A549 (cell line): ENCODE data around the gene MYL6. TPM values are rescaled to one million over a fixed set of nuclear protein-coding genes. Genes with fewer than 3 reads are reported as not detected.

Experiments
- ATAC-seq, 2 experiments: fragments of 200-7000 bp in 1 of 2; fragments of >200 bp in 1 of 2; cut with Nextera tagmentation in 1 of 2; cut with Tn5 transposase in 1 of 2; 3 replicates each; pipeline versions ENCODE4 v1.8.0 to v1.9.1; 2018 to 2020; ENCODE audit warnings: mild to moderate bottlenecking in 1 of 2, moderate library complexity in 1 of 2
- CTCF ChIA-PET: fragments of 300-600 bp; sonication (Branson Sonifier 250); formaldehyde crosslinking; extraction: SDS; loops from one replicate; lab custom pipeline; 2021; ENCODE audit warnings: antibody characterized with exemption, inconsistent platforms; lab: Yijun Ruan, JAX
- POLR2A ChIA-PET: fragments of 350-600 bp; formaldehyde crosslinking; extraction: SDS; loops from one replicate; lab custom pipeline; 2021; ENCODE audit warnings: antibody characterized with exemption, inconsistent platforms; lab: Yijun Ruan, JAX
- DNase-seq, 2 experiments: peaks; one replicate each; pipeline versions ENCODE4 v3.0.0 to v3.0.0-alpha.2; 2011 to 2016; ENCODE audit warnings: low read depth in 1 of 2, low spot score in 1 of 2
- FAIRE-seq: peaks from 2 replicates; lab custom pipeline; 2011; peaks lifted over from hg19 to GRCh38; lab: Jason Lieb, UNC
- H3K27ac ChIP-seq, 2 experiments: fragments of >200 bp; sonication (Bioruptor Twin); formaldehyde crosslinking; 3 replicates each; pipeline ENCODE4 v1.5.1; 2016 to 2017
- H3K4me1 ChIP-seq: fragments of >200 bp; sonication (Bioruptor Twin); formaldehyde crosslinking; 3 replicates; pipeline ENCODE4 v1.6.1; 2016
- H3K4me2 ChIP-seq: fragments of >200 bp; sonication (Bioruptor Twin); formaldehyde crosslinking; 3 replicates; pipeline ENCODE4 v1.6.1; 2016
- H3K4me3 ChIP-seq: fragments of >200 bp; sonication (Bioruptor Twin); formaldehyde crosslinking; 3 replicates; pipeline ENCODE4 v1.5.1; 2016
- H3K9me3 ChIP-seq: fragments of >200 bp; sonication (Bioruptor Twin); formaldehyde crosslinking; 3 replicates; pipeline ENCODE4 v1.6.1; 2016
- CEBPB ChIP-seq, 2 experiments: fragments of >200 bp in 1 of 2; sonication (Bioruptor Twin) in 1 of 2; formaldehyde crosslinking in 1 of 2; IDR thresholded peaks; 2 replicates each; pipeline ENCODE4 v1.6.1; 2012 to 2016
- CHD4 ChIP-seq: fragments of 200-600 bp; sonication (generic); IDR thresholded peaks from 2 replicates; pipeline ENCODE4 v1.6.1; 2016; ENCODE audit warnings: antibody characterized with exemption, mild to moderate bottlenecking, borderline replicate concordance
- EP300 ChIP-seq, 2 experiments: fragments of >200 bp; sonication (Bioruptor Twin); formaldehyde crosslinking; IDR thresholded peaks; 2 replicates in 1 of 2; 3 replicates in 1 of 2; pipeline ENCODE4 v1.6.1; 2016 to 2017
- ESRRA ChIP-seq: fragments of 150-350 bp; IDR thresholded peaks from 2 replicates; pipeline ENCODE4 v1.6.1; 2014; ENCODE audit warnings: mild to moderate bottlenecking, low read length, borderline replicate concordance
- FOSB ChIP-seq: fragments of 250-450 bp; sonication (Bioruptor Pico); IDR thresholded peaks from 2 replicates; pipeline ENCODE4 v1.5.0; 2020; ENCODE audit warnings: mild to moderate bottlenecking, moderate library complexity
- HEYL ChIP-seq: fragments of 250-450 bp; sonication (Bioruptor Pico); IDR thresholded peaks from 2 replicates; pipeline ENCODE4 v1.8.0; 2021; ENCODE audit warnings: mild to moderate bottlenecking, moderate library complexity
- HOXB13 ChIP-seq: fragments of 250-450 bp; sonication (Bioruptor Pico); IDR thresholded peaks from 2 replicates; pipeline ENCODE4 v1.5.0; 2020; ENCODE audit warnings: low read depth, mild to moderate bottlenecking, moderate library complexity
- JUN ChIP-seq, 2 experiments: fragments of >200 bp; sonication (Bioruptor Twin); formaldehyde crosslinking; IDR thresholded peaks; 2 replicates in 1 of 2; 3 replicates in 1 of 2; pipeline ENCODE4 v1.6.1; 2016 to 2017
- KDM1A ChIP-seq: fragments of 200-600 bp; sonication (generic); IDR thresholded peaks from 2 replicates; pipeline ENCODE4 v1.6.1; 2016; ENCODE audit warnings: low read depth, mild to moderate bottlenecking
- MAFK ChIP-seq: fragments of 450-650 bp; IDR thresholded peaks from 2 replicates; pipeline ENCODE4 v1.6.1; 2014; ENCODE audit not compliant: partially characterized antibody
- PHF8 ChIP-seq: fragments of 200-600 bp; sonication (generic); IDR thresholded peaks from 2 replicates; pipeline ENCODE4 v1.6.1; 2016; ENCODE audit warnings: low read depth, mild to moderate bottlenecking, antibody characterized with exemption, moderate library complexity, borderline replicate concordance
- RFX5 ChIP-seq: fragments of 450-650 bp; IDR thresholded peaks from 2 replicates; pipeline ENCODE4 v1.7.1; 2014; ENCODE audit warnings: antibody characterized with exemption, mild to moderate bottlenecking, moderate library complexity
- SMC3 ChIP-seq: fragments of >200 bp; sonication (Bioruptor Twin); formaldehyde crosslinking; IDR thresholded peaks from 3 replicates; pipeline ENCODE4 v1.6.1; 2018; ENCODE audit warnings: inconsistent platforms
- SREBF2 ChIP-seq: fragments of 450-650 bp; IDR thresholded peaks from 2 replicates; pipeline ENCODE4 v1.6.1; 2014; ENCODE audit warnings: mild to moderate bottlenecking, moderate library complexity
- TP53 ChIP-seq: fragments of 250-450 bp; sonication (Bioruptor Pico); IDR thresholded peaks from 2 replicates; pipeline ENCODE4 v1.5.0; 2021; ENCODE audit warnings: mild to moderate bottlenecking, moderate library complexity
- ZFP36 ChIP-seq: fragments of 450-650 bp; IDR thresholded peaks from 2 replicates; pipeline ENCODE4 v1.6.1; 2014; ENCODE audit warnings: borderline replicate concordance; ENCODE audit not compliant: partially characterized antibody
- WGBS: methylation state at CpG from one replicate; pipeline ENCODE4 v1.1.6; 2017; ENCODE audit errors: missing lambda C conversion rate; 5-methylcytosine and 5-hydroxymethylcytosine counted together
- polyA plus RNA-seq, 4 experiments: library from polyadenylated mRNA; depleted of rRNA in 3 of 4; stranded (reverse); fragments of >200 nt; fragmentation: RNase III in 1 of 4; extraction: RNeasy Plus Mini Kit Qiagen cat#74134 plus additional on column Dnase treatment in 1 of 4; gene quantifications; 2 replicates in 3 of 4; 3 replicates in 1 of 4; pipeline ENCODE4 v1.2.3, GENCODE V29; 2011 to 2017
- TF ChIP-seq, protein P1 (sequence below): fragments of >200 bp; sonication (Bioruptor Twin); formaldehyde crosslinking; IDR thresholded peaks from 3 replicates; pipeline ENCODE4 v1.6.1; 2016
- TF ChIP-seq, protein P2 (sequence below): fragments of 200-600 bp; sonication (generic); IDR thresholded peaks from 2 replicates; pipeline ENCODE4 v1.6.1; 2016; ENCODE audit warnings: antibody characterized with exemption, mild to moderate bottlenecking, moderate library complexity
- TF ChIP-seq, protein P3 (sequence below): IDR thresholded peaks from 2 replicates; pipeline ENCODE4 v1.6.1; 2012; ENCODE audit warnings: low read depth, borderline replicate concordance
- TF ChIP-seq, protein P4 (sequence below): fragments of 250-450 bp; sonication (Bioruptor Pico); IDR thresholded peaks from 2 replicates; pipeline ENCODE4 v1.5.0; 2021; ENCODE audit warnings: mild to moderate bottlenecking, moderate library complexity, borderline replicate concordance

MYL6 gene
- polyA plus RNA-seq, 2 of the 4 experiments (the other 2 are of a cell fraction), result 2,307 to 3,268 TPM

- WGBS, result 89% methylated on average over 4 of the region's 4 CpGs
- peaks cover 28% of the 10 kb centered on the region for H3K4me1 ChIP-seq
- H3K27ac ChIP-seq, result no peak overlapping the region
- DNase-seq (no peak), ATAC-seq (no peak), FAIRE-seq (no peak)
- CTCF ChIA-PET, result interaction anchor here (0.9 to 15.7 kb wide), 7 partner anchors 16 to 99 kb away, joined by 3 to 204 read pairs (median 4); partner anchors contain the start of genes MYL6 and SMARCC2
- TF ChIP-seq RFX5 (no peak), FOSB (CRISPR knock-in tag) (no peak), HEYL (CRISPR knock-in tag) (no peak), CEBPB (IDR thresholded peaks at IDR 0.05) (no peak), EP300 (IDR thresholded peaks at IDR 0.05) (no peak), PHF8 (no peak), ESRRA (no peak), CHD4 (no peak), KDM1A (no peak), MAFK (no peak), ZFP36 (no peak), SMC3 (no peak), TP53 (no peak), JUN (IDR thresholded peaks at IDR 0.05) (no peak), HOXB13 (CRISPR knock-in tag) (no peak)
- TF ChIP-seq, protein P1, sequence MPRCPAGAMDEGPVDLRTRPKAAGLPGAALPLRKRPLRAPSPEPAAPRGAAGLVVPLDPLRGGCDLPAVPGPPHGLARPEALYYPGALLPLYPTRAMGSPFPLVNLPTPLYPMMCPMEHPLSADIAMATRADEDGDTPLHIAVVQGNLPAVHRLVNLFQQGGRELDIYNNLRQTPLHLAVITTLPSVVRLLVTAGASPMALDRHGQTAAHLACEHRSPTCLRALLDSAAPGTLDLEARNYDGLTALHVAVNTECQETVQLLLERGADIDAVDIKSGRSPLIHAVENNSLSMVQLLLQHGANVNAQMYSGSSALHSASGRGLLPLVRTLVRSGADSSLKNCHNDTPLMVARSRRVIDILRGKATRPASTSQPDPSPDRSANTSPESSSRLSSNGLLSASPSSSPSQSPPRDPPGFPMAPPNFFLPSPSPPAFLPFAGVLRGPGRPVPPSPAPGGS, result no peak
- TF ChIP-seq, protein P2, sequence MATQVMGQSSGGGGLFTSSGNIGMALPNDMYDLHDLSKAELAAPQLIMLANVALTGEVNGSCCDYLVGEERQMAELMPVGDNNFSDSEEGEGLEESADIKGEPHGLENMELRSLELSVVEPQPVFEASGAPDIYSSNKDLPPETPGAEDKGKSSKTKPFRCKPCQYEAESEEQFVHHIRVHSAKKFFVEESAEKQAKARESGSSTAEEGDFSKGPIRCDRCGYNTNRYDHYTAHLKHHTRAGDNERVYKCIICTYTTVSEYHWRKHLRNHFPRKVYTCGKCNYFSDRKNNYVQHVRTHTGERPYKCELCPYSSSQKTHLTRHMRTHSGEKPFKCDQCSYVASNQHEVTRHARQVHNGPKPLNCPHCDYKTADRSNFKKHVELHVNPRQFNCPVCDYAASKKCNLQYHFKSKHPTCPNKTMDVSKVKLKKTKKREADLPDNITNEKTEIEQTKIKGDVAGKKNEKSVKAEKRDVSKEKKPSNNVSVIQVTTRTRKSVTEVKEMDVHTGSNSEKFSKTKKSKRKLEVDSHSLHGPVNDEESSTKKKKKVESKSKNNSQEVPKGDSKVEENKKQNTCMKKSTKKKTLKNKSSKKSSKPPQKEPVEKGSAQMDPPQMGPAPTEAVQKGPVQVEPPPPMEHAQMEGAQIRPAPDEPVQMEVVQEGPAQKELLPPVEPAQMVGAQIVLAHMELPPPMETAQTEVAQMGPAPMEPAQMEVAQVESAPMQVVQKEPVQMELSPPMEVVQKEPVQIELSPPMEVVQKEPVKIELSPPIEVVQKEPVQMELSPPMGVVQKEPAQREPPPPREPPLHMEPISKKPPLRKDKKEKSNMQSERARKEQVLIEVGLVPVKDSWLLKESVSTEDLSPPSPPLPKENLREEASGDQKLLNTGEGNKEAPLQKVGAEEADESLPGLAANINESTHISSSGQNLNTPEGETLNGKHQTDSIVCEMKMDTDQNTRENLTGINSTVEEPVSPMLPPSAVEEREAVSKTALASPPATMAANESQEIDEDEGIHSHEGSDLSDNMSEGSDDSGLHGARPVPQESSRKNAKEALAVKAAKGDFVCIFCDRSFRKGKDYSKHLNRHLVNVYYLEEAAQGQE, result no peak
- TF ChIP-seq, protein P3, sequence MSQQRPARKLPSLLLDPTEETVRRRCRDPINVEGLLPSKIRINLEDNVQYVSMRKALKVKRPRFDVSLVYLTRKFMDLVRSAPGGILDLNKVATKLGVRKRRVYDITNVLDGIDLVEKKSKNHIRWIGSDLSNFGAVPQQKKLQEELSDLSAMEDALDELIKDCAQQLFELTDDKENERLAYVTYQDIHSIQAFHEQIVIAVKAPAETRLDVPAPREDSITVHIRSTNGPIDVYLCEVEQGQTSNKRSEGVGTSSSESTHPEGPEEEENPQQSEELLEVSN, result no peak
- TF ChIP-seq, protein P4, sequence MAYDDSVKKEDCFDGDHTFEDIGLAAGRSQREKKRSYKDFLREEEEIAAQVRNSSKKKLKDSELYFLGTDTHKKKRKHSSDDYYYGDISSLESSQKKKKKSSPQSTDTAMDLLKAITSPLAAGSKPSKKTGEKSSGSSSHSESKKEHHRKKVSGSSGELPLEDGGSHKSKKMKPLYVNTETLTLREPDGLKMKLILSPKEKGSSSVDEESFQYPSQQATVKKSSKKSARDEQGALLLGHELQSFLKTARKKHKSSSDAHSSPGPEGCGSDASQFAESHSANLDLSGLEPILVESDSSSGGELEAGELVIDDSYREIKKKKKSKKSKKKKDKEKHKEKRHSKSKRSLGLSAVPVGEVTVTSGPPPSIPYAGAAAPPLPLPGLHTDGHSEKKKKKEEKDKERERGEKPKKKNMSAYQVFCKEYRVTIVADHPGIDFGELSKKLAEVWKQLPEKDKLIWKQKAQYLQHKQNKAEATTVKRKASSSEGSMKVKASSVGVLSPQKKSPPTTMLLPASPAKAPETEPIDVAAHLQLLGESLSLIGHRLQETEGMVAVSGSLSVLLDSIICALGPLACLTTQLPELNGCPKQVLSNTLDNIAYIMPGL, result no peak
- no peak overlapping the region for H3K4me2 ChIP-seq
- H3K4me3 ChIP-seq, result no peak overlapping the region
- POLR2A ChIA-PET, result interaction anchor here (1.0 kb wide), 1 partner anchor 65 kb away, joined by 3 read pairs; the partner anchor contains the start of gene SMARCC2
- no peaks in the 10 kb centered on the region for H3K9me3 ChIP-seq
These were observed 34.0 kb upstream of the MYL6 start for GRCh38 chr12:56124133-56124532.

DNA sequence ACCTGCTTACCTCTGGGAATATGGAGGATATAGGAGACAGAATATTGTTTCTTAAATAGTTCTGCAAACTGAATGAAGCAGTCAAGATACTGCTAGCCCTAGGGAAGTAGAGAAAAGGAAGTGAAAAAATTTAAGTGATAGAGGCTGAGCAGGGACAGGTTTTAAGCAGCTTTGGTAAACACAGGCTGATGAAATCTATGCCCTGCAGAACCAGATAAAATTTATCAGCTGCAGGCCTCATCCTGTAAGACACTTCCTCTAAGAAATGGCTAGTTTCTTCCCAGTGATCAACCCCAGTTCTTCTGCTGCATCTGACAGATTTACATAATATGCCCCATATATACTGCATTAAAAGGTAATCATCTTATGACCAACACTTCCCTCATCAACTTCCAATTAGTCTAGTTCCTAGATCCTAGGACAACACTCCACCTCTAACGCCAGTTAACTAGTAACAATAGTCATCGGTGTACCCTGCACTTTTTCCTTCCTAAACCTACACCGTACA, 31.4 kb upstream of the MYL6 start:
- DNase-seq (no peak), FAIRE-seq (no peak), ATAC-seq (no peak)
- WGBS, result 86% methylated on average over 3 of the region's 3 CpGs
- peak overlapping the region in 1 of 2 experiments; percentile 77; a peak in 3 of 6 replicates for H3K27ac ChIP-seq
- H3K4me3 ChIP-seq, result no peak overlapping the region
- H3K4me2 ChIP-seq, result peak overlapping the region; percentile 83
- H3K4me1 ChIP-seq, result peaks cover 25% of the 10 kb centered on the region
- TF ChIP-seq SREBF2, result no peak
- H3K9me3 ChIP-seq, result no peaks in the 10 kb centered on the region
- ChIA-PET POLR2A (interaction anchor here (1.0 kb wide), 1 partner anchor 9 kb away, joined by 3 read pairs; the partner anchor contains the start of gene ZC3H10), CTCF (interaction anchor here (0.5 to 15.7 kb wide), 24 partner anchors 8 to 296 kb away, joined by 3 to 204 read pairs (median 5); partner anchors contain the start of genes ANKRD52, MYL6, SMARCC2 and ZC3H10)
